NCI-H69 (cell line): ENCODE results near the gene CCDC187.
"Not testable (repeated sequence)": the region's sequence is repeated elsewhere in the genome, so short reads cannot be mapped to it uniquely, and the experiment has no call there.

Experiments
- DNase-seq: peaks from one replicate; lab custom pipeline; 2025; lab: John Stamatoyannopoulos, UW

The CCDC187 gene

DNA sequence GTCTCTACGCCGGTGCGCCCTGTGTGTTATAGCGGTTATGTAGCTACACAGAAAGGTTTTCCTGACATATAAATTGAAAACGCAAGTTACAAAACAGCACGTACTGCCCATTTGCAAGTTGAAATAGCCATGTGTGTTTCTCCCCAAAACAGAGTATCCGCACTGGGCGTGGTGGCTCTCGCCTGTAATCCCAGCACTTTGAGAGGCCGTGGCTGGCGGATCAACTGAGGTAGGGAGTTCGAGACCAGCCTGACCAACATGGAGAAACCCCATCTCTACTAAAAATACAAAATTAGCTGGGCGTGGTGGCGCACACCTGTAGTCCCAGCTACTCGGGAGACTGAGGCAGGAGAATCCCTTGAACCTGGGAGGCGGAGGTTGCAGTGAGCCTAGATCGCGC lies 37.3 kb downstream of the CCDC187 start:
- not testable (repeated sequence) for DNase-seq

DNA sequence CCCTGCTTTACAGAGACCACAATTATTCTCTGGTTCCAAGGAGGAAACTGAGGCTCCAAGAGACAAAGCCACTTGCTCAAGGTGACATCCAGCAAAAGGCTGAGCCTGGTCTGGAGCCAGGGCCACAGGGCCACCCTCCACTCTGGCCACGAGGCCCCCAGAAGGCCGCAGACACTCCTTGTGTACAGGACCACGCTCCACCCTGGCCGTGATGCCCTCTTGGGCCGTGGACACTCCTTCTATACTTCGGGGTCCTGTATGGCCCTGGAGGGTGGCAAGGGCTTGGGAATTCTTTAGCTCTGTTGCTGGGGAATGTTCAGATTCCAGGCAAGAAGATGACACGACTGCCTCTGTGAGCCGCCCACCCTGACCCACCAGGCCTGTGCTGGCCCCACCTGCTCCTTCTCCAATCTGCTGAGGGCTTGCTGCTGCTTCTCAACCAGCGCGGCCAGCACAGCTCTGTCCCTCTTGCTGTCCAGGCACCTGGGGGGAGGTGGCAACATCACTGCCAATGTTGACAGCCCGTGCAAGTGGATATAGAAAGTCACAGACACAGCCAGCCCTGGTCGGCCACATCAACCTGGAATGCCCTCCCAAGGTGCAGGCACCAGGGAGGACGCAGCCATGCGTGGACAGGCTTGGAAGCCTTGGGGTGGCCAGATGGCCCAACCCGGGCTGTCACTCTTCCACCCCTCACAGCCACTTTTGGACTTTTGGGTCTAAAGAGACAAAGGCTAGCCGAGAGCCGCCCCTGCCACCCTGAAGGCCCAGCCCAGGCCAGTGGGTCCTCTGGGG lies 38.1 kb downstream of the CCDC187 start:
- DNase-seq: no peak

GRCh38 chr9:136264441-136265405 lies 39.2 kb downstream of the CCDC187 start:
- no peak for DNase-seq

DNA sequence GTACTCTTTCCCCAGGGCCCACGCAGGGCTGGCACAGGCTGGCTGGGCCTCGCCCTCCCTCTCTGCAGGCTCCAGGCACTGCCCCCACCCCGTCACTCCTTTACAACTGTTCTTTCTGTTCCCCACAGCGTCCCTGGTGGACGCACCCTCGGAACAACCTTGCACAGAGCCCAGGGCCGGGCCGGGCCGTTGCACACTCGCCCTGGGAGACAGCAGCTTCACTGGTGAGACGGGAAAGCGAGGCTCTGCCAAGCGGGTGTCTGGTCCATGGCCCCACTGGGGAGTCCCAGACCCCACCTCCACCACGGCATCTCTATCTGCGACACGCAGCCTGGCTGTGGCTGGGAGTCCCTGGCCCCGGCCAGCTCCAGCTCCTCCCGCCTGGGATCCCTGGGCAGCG lies 39.9 kb downstream of the CCDC187 start:
- peak; percentile 88 for DNase-seq

DNA sequence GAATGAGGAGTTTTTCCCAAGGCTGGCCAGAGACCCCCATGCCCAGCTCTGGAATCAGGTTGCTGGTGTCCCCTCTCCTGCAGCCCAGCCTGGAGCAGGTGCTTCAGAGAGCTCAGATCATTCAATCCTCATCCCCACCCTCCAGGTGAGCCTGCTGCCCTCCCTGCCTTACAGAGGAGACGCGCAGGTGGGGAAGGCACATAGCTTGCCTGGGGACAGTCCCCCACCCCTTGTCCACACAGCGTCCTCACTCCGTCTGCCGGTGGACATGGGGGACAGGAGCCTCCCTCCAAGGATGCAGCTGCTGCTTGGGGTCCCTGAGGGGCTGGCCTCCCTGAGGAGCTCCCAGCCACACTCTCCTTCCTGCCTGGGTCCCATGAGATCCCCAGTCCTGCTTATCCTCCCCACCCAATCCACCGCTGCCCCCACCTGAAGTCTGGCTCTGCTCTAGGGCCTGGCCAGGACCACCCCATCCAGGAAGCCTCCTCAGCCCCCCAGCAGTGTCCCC lies 41.2 kb downstream of the CCDC187 start:
- no peak for DNase-seq

GRCh38 chr9:136261686-136262430 lies 42.0 kb downstream of the CCDC187 start:
- no peak for DNase-seq

GRCh38 chr9:136260936-136261472 lies 42.9 kb downstream of the CCDC187 start:
- DNase-seq: no peak

DNA sequence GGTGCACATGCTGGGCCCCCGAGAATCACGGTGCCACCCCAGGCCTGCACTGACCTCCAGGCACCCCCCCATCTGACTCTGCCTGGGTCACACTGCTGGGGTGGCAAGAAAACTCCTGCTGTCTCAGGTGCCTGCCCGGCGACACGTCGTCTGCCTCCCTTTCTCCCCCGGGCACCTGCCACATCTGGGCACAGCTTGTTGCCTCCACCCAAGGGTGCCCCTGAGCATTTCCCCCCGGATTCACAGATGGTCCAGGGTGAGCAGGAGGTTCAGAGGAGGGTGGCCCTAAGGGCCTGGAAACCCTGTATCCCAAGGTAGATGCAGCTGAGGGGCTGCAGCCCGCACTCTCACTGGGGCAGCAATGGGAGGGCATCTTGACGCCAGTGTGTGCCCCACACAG lies 43.4 kb downstream of the CCDC187 start:
- DNase-seq: peak; percentile 29

GRCh38 chr9:136259836-136260235 lies 44.1 kb downstream of the CCDC187 start:
- no peak for DNase-seq

DNA sequence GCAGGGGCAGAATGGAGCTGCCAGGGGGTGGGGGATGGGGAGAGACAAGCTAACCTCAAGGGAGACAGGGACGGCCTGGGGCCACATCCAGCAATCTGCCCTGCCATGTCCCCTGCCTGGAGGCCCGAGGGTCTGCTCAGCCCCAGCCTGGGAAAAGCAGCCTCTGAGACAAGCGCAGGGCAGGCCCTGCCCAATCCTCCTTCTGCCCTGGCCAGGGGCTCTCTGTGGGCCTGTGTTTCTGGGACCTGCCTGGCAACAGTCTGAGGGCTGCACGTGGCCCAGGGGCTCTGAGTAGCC lies 44.4 kb downstream of the CCDC187 start:
- peak; percentile 27 for DNase-seq

DNA sequence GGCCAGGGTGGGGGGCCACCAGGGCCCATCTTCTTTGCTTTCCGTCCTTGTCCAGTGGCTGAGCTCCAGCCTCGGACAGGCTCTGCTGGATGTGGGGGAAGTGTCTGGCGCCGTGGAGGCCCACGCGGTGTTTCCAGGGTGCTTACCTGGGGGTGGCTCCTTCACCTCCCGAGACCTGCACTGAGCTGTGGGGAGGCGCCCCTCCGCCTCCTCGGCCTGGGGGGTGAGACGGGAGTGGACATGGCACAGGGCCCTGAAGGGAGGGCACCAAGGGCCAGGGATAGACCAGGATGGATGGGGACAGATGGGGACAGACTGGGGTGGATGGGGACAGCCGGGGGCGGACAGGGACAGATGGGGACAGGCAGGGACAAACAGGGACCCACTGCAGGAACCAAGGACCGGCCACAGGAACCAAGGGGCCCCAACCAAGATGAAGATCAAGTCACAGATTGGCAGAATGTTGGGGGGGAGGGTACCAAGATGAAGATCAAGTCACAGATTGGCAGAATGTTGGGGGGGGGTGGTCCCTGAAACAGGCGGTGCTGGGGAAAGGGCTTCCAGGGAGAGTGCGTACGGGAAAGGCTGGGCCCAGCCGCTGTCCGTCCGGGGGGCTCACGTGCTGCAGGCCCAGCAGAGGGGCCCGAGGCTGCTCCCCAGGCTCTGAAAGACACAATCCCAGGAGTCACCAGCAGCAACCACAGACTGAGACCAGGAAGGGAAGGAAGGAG lies 44.9 kb downstream of the CCDC187 start:
- no peak for DNase-seq

- no peak for DNase-seq
Observed at GRCh38 chr9:136258299-136258625, 45.6 kb downstream of the CCDC187 start.

- no peak for DNase-seq
Observed at GRCh38 chr9:136257381-136258298, 46.3 kb downstream of the CCDC187 start.

DNA sequence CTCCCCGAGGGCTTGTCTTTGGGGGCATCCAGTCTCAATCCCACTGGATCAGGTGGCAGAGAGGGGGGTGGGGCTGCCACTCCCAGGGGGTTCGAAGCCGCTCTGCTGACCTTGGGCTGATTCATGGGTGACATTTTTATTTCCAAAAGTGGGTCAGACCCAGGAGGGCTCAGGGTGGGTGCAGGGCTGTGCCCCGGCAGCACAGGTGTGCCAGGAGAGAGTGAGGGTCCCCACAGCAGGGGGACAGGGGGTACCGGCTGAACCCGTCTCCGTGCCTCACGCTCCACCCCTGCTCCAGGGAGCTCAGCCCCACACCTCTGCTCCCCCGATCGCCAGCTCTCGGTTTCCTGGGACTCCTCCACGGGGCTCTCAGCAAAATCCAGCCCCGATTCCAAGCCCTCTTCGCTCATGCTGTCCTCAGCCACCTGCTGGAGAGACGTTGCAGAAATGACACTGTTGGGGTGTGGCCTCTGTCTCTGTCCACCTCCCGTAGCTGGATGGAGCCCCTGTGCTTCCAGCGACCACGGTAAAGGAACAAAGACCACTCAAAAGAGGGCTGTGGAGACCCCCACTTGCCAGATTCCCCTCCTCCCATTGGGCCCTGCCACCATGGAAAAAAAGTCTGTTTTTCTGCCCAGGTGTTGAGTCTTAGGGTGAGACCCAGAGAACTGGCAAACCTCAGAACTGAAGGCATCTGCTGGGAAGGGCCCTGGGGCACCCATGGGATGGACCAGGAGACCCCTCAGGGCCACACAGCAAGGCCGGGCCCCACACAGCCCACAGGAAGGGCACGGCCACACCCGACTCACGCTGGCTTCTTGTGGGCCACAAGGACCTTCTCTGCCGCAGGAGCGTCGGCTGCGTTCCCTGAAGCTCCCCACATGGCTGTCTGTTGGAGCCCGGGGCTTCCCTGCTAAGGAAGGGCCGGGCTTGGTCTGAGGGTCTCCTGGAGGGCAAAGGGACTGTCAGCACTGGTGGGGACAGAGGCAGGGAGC lies 47.7 kb downstream of the CCDC187 start:
- peak; percentile 49 for DNase-seq

DNA sequence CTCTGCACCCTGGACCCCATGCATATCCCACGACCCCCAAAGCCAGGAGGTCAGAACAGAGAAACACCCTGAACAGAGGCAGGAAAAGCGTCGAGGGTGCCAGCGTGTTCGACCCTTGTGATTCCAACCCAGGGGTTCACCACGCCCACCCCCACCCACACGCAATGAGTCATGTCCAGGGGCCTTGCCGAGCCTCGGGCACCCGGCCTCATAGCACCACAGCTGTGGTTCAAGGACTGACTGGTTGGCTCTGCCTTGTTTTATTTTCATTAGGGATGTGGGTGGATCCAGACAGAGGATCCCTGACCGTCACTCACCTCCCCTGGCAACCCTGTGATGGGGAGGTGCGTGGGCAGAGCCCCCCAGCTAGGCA lies 48.7 kb downstream of the CCDC187 start:
- DNase-seq: no peak

DNA sequence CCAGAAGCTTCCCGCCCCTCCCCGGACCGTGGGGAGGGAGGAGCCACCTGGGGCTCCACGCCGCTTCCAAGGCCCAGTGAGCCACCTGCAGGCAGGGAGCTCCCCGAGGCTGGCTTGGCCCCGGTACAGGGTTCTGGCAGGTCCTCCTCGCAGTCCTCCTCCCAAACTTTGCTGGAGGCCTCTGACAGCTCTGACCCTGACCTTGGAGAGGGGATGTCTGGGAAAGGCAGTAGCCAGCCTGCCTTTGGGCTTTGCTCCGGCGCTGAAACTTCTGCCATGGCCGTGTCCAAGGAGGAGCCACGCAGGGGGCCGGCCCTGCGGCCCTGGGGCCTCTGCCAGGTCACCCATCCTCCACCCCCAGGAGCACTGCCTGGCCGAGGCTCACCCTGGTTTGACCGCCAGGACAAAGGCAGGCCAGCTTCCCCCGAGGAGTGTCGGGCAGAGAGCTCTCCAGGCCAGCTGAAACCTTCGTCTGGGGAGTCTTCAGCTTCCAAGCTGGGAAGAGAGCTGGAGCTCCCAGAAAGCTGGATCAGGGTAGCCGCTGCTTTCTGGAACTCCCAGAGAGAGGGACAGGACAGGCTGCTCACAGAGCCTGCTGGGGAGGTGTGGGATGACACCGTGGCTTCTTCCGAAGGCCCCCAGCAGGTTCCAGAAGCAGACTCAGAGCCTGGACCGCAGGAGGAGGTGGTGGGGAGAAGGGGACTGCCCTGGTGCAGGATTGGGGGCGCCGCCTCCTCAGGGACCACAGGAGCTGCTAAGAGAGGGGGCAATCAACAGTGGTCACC lies 49.3 kb downstream of the CCDC187 start:
- DNase-seq: no peak

DNA sequence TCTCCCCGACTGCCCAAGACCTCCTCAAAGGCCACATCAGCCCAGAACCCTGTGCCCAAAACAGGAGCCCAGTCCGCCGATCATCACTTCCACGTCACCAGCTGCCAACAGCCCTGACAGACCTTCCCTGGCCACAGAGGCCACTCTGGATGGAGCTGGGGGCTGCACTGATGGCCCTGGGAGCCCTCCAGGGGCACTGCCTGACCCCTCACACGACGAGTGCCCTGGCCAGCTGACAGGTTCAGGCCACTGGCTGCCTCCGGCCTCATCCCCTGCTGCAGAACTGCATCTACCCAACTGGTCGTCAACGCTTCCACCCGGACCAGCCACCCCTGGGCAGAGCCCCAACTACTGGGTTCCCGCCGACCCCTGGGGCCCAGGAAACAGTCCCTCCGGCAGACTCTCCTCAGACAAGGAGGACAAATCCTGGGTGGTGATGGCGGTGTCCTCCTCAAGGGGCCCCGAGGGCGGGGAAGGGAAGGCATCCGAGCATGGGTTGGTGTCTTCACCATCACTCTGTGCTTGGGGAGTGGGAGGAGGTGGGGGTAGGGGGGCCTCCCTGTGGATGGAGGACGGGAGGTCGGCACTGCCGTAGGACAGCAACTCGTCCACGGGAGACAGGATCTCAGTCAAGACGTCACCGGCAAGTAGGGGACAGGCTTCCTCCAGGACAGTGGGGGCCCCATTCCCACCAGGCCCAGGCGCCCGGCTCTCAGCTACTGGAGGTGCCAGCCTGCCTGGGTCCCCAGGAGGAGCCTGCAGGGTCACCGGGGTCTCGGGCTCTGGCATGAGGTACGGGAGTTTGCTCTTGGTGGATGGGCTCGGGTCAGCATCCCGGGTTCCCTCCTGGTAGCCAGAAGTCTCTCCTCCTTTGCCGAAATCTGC lies 50.4 kb downstream of the CCDC187 start:
- DNase-seq: no peak
